ENCODE measurements around the gene CLN3. TPM values are rescaled to one million over a fixed set of nuclear protein-coding genes. Genes with fewer than 3 reads are reported as not detected.
A peak's percentile ranks its signal among the peaks of the same experiment; 100 is the strongest.
"Not testable (repeated sequence)": the region's sequence is repeated elsewhere in the genome, so short reads cannot be mapped to it uniquely, and the experiment has no call there.

CLN3 gene
- polyA plus RNA-seq, 2 of the 4 experiments (the other 2 are of a cell fraction) = 17.4 to 21.5 TPM

GRCh38 chr16:28527100-28527785, 35.4 kb upstream of the CLN3 start:
- ATAC-seq; H3K9me3 ChIP-seq; H3K4me3 ChIP-seq; H3K4me2 ChIP-seq; H3K27ac ChIP-seq; DNase-seq (ENCODE audit: low read depth in 1 of 2, low spot score in 1 of 2); POLR2A ChIA-PET; FAIRE-seq: not testable (repeated sequence)
- peaks cover 18% of the 10 kb centered on the region; the same call in 2 of the 3 replicates for H3K4me1 ChIP-seq
- WGBS (ENCODE audit: missing lambda C conversion rate) = 89% methylated on average over 7 of the region's 7 CpGs
- CTCF ChIA-PET = interaction anchor here (0.6 to 1.0 kb wide), 2 partner anchors 8 to 34 kb away, joined by 3 read pairs; no protein-coding TSS in a partner anchor

GRCh38 chr16:28526201-28527099, 34.6 kb upstream of the CLN3 start:
- ATAC-seq = peak in 1 of 2 experiments; percentile 20; a peak in 2 of 6 replicates
- Histone ChIP-seq H3K4me2 (no peak overlapping the region), H3K9me3 (no peaks in the 10 kb centered on the region), H3K4me3 (no peak overlapping the region), H3K4me1 (peaks cover 18% of the 10 kb centered on the region; the same call in 2 of the 3 replicates), H3K27ac (no peak overlapping the region; a peak in 1 of 6 replicates)
- FAIRE-seq = no peak
- TF ChIP-seq NFE2L2 (conservative IDR thresholded peaks at IDR 0.05; ENCODE audit: low read length) = no peak
- TF ChIP-seq CTCF (IDR thresholded peaks at IDR 0.05) = no peak
- TF ChIP-seq CHD2 (IDR thresholded peaks at IDR 0.05; ENCODE audit: low read length, partially characterized antibody) = no peak
- no peak for TF ChIP-seq HOXB5 (CRISPR knock-in tag; IDR thresholded peaks at IDR 0.05)
- TF ChIP-seq RAD21 (conservative IDR thresholded peaks at IDR 0.05 in 1 of 2, IDR thresholded peaks at IDR 0.05 in 1 of 2) = no peak
- TF ChIP-seq GATA3 (IDR thresholded peaks at IDR 0.05; ENCODE audit: borderline replicate concordance) = no peak
- 86% methylated on average over 11 of the region's 11 CpGs for WGBS (ENCODE audit: missing lambda C conversion rate)
- POLR2A ChIA-PET = no interaction called here
- CTCF ChIA-PET = interaction anchor here (1.0 to 1.3 kb wide), 3 partner anchors 8 to 93 kb away, joined by 3 to 4 read pairs (median 3); no protein-coding TSS in a partner anchor
- DNase-seq (ENCODE audit: low read depth in 1 of 2, low spot score in 1 of 2) = no peak

GRCh38 chr16:28524681-28525171, 32.9 kb upstream of the CLN3 start:
- FAIRE-seq (no peak), DNase-seq (ENCODE audit: low read depth in 1 of 2, low spot score in 1 of 2) (no peak), ATAC-seq (peak; percentile 47 to 60; a peak in 3 of 6 replicates)
- TF ChIP-seq, protein P1, sequence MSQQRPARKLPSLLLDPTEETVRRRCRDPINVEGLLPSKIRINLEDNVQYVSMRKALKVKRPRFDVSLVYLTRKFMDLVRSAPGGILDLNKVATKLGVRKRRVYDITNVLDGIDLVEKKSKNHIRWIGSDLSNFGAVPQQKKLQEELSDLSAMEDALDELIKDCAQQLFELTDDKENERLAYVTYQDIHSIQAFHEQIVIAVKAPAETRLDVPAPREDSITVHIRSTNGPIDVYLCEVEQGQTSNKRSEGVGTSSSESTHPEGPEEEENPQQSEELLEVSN (IDR thresholded peaks at IDR 0.05; ENCODE audit: borderline replicate concordance, low read depth) = no peak
- TF ChIP-seq EP300 (IDR thresholded peaks at IDR 0.05) = no peak
- 84% methylated on average over 6 of the region's 6 CpGs for WGBS (ENCODE audit: missing lambda C conversion rate)
- CTCF ChIA-PET = interaction anchor here (1.6 kb wide), 1 partner anchor 10 kb away, joined by 4 read pairs; no protein-coding TSS in a partner anchor
- POLR2A ChIA-PET = no interaction called here
- Histone ChIP-seq H3K4me3 (no peak overlapping the region), H3K9me3 (no peaks in the 10 kb centered on the region), H3K4me2 (no peak overlapping the region), H3K4me1 (peaks cover 18% of the 10 kb centered on the region; the same call in 2 of the 3 replicates), H3K27ac (no peak overlapping the region)

DNA sequence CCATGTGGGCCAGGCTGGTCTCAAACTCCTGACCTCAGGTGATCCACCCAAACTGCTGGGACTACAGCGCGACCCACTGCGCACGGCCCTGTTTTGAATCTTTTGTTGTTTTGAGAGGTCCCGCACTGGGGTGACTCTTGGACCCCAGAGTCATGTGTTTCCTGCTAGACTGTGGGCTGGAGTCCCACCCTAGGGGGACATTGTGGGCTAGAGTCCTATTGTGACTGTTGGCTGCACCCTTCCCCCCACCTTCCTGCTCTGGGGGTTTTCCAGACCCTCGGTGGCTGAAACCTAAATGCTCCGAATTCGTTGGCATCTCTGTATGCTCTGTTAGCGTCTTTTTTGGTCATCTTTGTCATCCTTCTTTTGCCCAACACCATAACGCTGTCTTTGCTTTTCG, 30.9 kb upstream of the CLN3 start:
- ChIA-PET POLR2A (no interaction called here), CTCF (no interaction called here)
- FAIRE-seq (no peak), DNase-seq (ENCODE audit: low read depth in 1 of 2, low spot score in 1 of 2) (no peak), ATAC-seq (no peak)
- Histone ChIP-seq H3K27ac (no peak overlapping the region), H3K9me3 (no peaks in the 10 kb centered on the region), H3K4me1 (peaks cover 18% of the 10 kb centered on the region; the same call in 2 of the 3 replicates), H3K4me2 (no peak overlapping the region), H3K4me3 (no peak overlapping the region)
- WGBS (ENCODE audit: missing lambda C conversion rate) = 86% methylated on average over 11 of the region's 11 CpGs
- TF ChIP-seq FOXS1 (CRISPR knock-in tag; IDR thresholded peaks at IDR 0.05) = no peak
- TF ChIP-seq, protein P2, sequence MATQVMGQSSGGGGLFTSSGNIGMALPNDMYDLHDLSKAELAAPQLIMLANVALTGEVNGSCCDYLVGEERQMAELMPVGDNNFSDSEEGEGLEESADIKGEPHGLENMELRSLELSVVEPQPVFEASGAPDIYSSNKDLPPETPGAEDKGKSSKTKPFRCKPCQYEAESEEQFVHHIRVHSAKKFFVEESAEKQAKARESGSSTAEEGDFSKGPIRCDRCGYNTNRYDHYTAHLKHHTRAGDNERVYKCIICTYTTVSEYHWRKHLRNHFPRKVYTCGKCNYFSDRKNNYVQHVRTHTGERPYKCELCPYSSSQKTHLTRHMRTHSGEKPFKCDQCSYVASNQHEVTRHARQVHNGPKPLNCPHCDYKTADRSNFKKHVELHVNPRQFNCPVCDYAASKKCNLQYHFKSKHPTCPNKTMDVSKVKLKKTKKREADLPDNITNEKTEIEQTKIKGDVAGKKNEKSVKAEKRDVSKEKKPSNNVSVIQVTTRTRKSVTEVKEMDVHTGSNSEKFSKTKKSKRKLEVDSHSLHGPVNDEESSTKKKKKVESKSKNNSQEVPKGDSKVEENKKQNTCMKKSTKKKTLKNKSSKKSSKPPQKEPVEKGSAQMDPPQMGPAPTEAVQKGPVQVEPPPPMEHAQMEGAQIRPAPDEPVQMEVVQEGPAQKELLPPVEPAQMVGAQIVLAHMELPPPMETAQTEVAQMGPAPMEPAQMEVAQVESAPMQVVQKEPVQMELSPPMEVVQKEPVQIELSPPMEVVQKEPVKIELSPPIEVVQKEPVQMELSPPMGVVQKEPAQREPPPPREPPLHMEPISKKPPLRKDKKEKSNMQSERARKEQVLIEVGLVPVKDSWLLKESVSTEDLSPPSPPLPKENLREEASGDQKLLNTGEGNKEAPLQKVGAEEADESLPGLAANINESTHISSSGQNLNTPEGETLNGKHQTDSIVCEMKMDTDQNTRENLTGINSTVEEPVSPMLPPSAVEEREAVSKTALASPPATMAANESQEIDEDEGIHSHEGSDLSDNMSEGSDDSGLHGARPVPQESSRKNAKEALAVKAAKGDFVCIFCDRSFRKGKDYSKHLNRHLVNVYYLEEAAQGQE (IDR thresholded peaks at IDR 0.05) = no peak
- no peak for TF ChIP-seq CBX8 (IDR thresholded peaks at IDR 0.05)
- TF ChIP-seq, protein P3, sequence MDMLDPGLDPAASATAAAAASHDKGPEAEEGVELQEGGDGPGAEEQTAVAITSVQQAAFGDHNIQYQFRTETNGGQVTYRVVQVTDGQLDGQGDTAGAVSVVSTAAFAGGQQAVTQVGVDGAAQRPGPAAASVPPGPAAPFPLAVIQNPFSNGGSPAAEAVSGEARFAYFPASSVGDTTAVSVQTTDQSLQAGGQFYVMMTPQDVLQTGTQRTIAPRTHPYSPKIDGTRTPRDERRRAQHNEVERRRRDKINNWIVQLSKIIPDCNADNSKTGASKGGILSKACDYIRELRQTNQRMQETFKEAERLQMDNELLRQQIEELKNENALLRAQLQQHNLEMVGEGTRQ (IDR thresholded peaks at IDR 0.05) = no peak
- no peak for TF ChIP-seq HMGXB4 (CRISPR knock-in tag; IDR thresholded peaks at IDR 0.05; ENCODE audit: borderline replicate concordance)
- no peak for TF ChIP-seq EP300 (IDR thresholded peaks at IDR 0.05)
- TF ChIP-seq KDM1A (IDR thresholded peaks at IDR 0.05; ENCODE audit: low read depth) = no peak
- no peak for TF ChIP-seq NFE2L2 (conservative IDR thresholded peaks at IDR 0.05; ENCODE audit: low read length)
- TF ChIP-seq RAD21 (conservative IDR thresholded peaks at IDR 0.05 in 1 of 2, IDR thresholded peaks at IDR 0.05 in 1 of 2) = no peak
- TF ChIP-seq POLR2AphosphoS2 (conservative IDR thresholded peaks at IDR 0.05; ENCODE audit: low read length) = no peak
- no peak for TF ChIP-seq EHMT2 (IDR thresholded peaks at IDR 0.05; ENCODE audit: low read depth)
